Diencephalon (tissue), 1 donor: ENCODE measurements around the gene ASIC4. TPM values are rescaled to one million over a fixed set of nuclear protein-coding genes. Genes with fewer than 3 reads are reported as not detected.

Source experiments
- small RNA-seq: library from RNA; depleted of rRNA; stranded (forward); fragments of <200 nt; gene quantifications from one replicate; pipeline ENCODE3, GENCODE V24; 2014
- total RNA-seq: library from RNA; depleted of rRNA; stranded (reverse); fragments of >200 nt; gene quantifications from one replicate; pipeline ENCODE4 v1.2.3, GENCODE V29; 2014

Gene ASIC4
- total RNA-seq, result 10.4 TPM

DNA sequence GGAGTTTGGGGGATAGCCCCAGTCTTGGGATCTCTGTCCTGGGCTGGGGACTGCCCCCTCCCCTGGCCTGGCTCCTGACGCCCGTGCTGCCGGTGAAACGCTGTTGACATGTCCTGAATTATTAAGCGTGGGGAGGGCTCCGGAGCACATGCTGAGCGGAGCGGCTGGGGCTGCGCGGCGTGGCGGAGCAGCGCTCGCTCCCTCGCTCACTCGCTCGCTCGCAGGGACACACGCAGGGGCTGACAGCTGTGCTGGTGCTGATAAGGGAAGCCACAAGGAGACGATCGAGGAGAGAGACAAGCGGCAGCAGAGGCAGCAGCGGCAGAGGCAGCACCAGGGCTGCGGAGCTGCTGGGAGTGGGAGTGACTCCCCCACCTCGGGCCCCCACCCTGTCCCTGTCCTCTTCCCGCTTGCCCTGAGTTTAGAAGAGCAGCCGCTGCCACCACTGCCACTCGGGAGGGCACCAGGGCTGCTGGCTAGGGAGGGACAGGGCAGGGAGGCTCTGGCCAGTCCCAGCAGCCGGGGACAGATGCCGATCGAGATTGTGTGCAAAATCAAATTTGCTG lies at the start of gene ASIC4:
ASIC4 (plus strand) TSS at position 287 of the 566 bp plus-strand sequence; CDS start at position 530, 243 bp downstream.

GRCh38 chr2:219498280-219499057 lies 15.8 kb upstream of the ASIC4 start, which contains the start of gene GMPPA:
GMPPA (plus strand) TSS chr2:219498891; CDS start chr2:219499976, 1,085 bp downstream.

GRCh38 chr2:219543596-219544358 lies 29.5 kb downstream of the ASIC4 start, which contains the start of the genes CHPF and TMEM198:
CHPF (minus strand) TSS chr2:219543809; CDS start chr2:219543538, 271 bp downstream.
TMEM198 (plus strand) TSS chr2:219544028; CDS start chr2:219544728, 700 bp downstream.

DNA sequence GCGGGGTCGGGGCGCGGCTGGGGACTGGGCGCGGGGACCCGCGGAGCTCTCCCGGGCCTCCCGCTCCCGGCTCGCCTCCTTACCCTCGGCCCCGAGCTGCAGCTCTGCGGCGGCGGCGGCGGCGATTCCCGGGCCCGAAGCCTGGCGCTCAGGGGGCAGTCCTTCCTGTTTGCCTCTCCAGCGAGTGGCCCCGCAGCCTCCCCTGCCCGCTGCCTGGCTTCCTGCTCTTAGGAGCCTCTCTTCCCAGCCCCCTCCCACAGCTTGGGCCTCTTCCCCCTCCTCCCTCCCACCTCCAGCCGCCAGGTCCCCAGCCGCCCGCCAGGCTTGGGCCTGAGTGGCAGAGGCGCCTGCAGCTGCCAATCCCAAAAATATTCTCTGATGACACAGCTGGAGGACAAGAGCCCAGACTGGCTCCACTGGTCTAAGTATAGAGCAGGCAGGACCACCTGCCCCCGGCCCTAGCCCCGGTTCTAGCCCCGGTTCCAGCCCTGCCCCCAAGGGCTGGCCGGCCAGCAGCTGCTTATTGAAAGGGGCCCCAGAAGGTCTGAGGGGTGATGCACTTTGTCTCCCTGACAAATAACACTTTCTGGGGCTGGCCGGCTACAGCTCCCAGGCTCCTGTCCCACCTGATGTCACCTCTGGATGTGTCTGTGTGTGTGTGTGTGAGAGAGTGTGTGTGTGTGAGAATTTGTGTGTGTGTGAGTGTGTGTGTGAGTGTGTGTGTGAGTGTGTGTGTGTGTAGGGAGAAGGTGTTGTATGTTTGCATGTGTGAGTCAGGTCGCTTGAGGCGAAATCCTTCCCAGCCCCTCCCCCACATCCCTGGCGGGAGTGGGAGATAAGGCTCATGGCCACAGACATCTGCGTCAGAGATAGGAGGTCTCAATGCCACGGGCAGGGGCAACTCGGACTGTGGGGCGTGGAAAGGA lies 57.3 kb downstream of the ASIC4 start, which contains the start of gene OBSL1:
OBSL1 (minus strand) TSS at position 229 of the 926 bp plus-strand sequence. CDS start 307 bp downstream, outside the sequence.

DNA sequence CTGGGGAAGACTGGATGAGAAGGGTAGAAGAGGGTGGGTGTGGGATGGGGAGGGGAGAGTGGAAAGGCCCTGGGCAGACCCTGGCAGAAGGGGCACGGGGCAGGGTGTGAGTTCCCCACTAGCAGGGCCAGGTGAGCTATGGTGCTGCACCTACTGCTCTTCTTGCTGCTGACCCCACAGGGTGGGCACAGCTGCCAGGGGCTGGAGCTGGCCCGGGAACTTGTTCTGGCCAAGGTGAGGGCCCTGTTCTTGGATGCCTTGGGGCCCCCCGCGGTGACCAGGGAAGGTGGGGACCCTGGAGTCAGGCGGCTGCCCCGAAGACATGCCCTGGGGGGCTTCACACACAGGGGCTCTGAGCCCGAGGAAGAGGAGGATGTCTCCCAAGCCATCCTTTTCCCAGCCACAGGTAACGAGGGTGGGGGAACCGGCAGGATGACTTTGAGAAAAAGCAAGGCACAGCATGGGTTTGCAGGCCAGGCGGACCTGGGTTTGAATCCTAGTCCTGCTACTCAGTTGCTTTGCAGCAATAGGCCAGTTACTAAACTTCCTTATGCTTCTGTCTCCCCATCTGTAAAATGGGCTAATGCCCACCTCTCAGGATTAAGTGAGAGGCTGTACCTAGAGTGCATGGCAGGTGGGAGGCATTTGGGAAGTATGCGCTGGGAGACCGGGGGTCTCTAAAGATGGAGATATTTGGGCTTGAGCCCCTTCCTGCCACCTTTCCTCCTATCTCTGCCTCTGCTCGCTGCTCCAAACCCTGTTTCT lies 58.1 kb downstream of the ASIC4 start, which contains the start of gene INHA:
INHA (plus strand) TSS at position 74 of the 765 bp plus-strand sequence; CDS start at position 139, 65 bp downstream.

Small RNA genes within 50 kb of the gene (small RNA-seq; reads per million reads assigned to genes)
- not detected for gene MIR3132

Other genes with a start within 250 kb of the ASIC4 start
- 91.6 TPM for gene DNAJB2, start 235.1 kb upstream of the ASIC4 start, total RNA-seq
- 66.9 TPM for gene PTPRN, start 205.1 kb upstream of the ASIC4 start, total RNA-seq
- 1.8 TPM for gene RESP18, start 181.7 kb upstream of the ASIC4 start, total RNA-seq
- 21.0 TPM for gene DNPEP, start 126.6 kb upstream of the ASIC4 start, total RNA-seq
- 1.4 TPM for gene DES, start 96.1 kb upstream of the ASIC4 start, total RNA-seq
- 18.2 TPM for gene SPEG, start 79.6 kb upstream of the ASIC4 start, total RNA-seq
- gene GMPPA, start 15.6 kb upstream of the ASIC4 start, total RNA-seq, result 13.4 TPM
- gene CHPF, start 29.3 kb downstream of the ASIC4 start, total RNA-seq, result 45.0 TPM
- gene TMEM198, start 29.5 kb downstream of the ASIC4 start, total RNA-seq, result 13.8 TPM
- 47.1 TPM for gene OBSL1, start 57.1 kb downstream of the ASIC4 start, total RNA-seq
- gene INHA, start 57.8 kb downstream of the ASIC4 start, total RNA-seq, result 0.69 TPM
- gene STK11IP, start 83.4 kb downstream of the ASIC4 start, total RNA-seq, result 17.8 TPM
- gene SLC4A3, start 113.1 kb downstream of the ASIC4 start, total RNA-seq, result 50.5 TPM